Esophagus muscularis mucosa (tissue), 4 donors: ENCODE results near the gene SKOR2. TPM values are rescaled to one million over a fixed set of nuclear protein-coding genes. Genes with fewer than 3 reads are reported as not detected.
"Not testable (repeated sequence)": the region's sequence is repeated elsewhere in the genome, so short reads cannot be mapped to it uniquely, and the experiment has no call there.

Source experiments
- DNase-seq: peaks from one replicate; pipeline ENCODE4 v3.0.0-alpha.2; 2017; ENCODE audit errors: extremely low spot score
- H3K27ac ChIP-seq, 4 donors: fragments of 200-600 bp; sonication (generic); replicated peaks in 1 of 4; 1 replicate in 3 of 4; 2 replicates in 1 of 4; pipeline ENCODE4 v1.5.1; 2016 to 2019; ENCODE audit warnings: mild to moderate bottlenecking in 1 of 4
- H3K27me3 ChIP-seq, 4 donors: fragments of 200-600 bp; sonication (generic); one replicate each; pipeline versions ENCODE4 v1.5.1 to v1.6.0; 2016 to 2019
- H3K36me3 ChIP-seq, 4 donors: fragments of 200-600 bp; sonication (generic); one replicate each; pipeline ENCODE4 v1.5.1; 2016 to 2019
- H3K4me1 ChIP-seq, 4 donors: fragments of 200-600 bp; sonication (generic); one replicate each; pipeline ENCODE4 v1.5.1; 2016 to 2019
- H3K4me3 ChIP-seq, 4 donors: fragments of 200-600 bp; sonication (generic); 1 replicate in 2 of 4; 2 replicates in 2 of 4; pipeline ENCODE4 v1.5.1; 2016 to 2019; ENCODE audit warnings: mild to moderate bottlenecking in 4 of 4, moderate library complexity in 1 of 4
- H3K9me3 ChIP-seq, 4 donors: fragments of 200-600 bp; sonication (generic); 1 replicate in 3 of 4; 2 replicates in 1 of 4; pipeline ENCODE4 v1.5.1; 2016 to 2019
- CTCF ChIP-seq, 3 experiments: fragments of 200-600 bp in 2 of 3; fragments of 450-650 bp in 1 of 3; sonication (generic) in 2 of 3; IDR thresholded peaks; one replicate each; pipeline ENCODE4 v1.5.1; 2017 to 2019; ENCODE audit warnings: antibody characterized with exemption in 3 of 3, mild to moderate bottlenecking in 2 of 3, moderate library complexity in 1 of 3
- EP300 ChIP-seq: sonication (generic); formaldehyde crosslinking; IDR thresholded peaks from one replicate; pipeline ENCODE4 v1.6.1; 2017; ENCODE audit warnings: antibody characterized with exemption
- POLR2A ChIP-seq: fragments of 450-650 bp; IDR thresholded peaks from one replicate; pipeline ENCODE4 v1.6.1; 2017; ENCODE audit warnings: antibody characterized with exemption, moderate library complexity, mild to moderate bottlenecking, low read depth
- POLR2AphosphoS5 ChIP-seq, 2 donors: sonication (generic); formaldehyde crosslinking; IDR thresholded peaks; one replicate each; pipeline ENCODE4 v1.6.1; 2017; ENCODE audit warnings: antibody characterized with exemption in 2 of 2
- WGBS: methylation state at CpG from one replicate; pipeline ENCODE4 v1.1.5; 2018; 5-methylcytosine and 5-hydroxymethylcytosine counted together
- intact Hi-C: fragments of 100-400 bp; cut with DNase I; formaldehyde crosslinking; loops from one replicate; pipeline ENCODE4 v1.15.1; 2023
- total RNA-seq, 4 donors: library from RNA; depleted of rRNA; stranded (reverse); fragments of >200 nt; gene quantifications; one replicate each; pipeline versions ENCODE4 v1.1.0 to v1.2.1, GENCODE V29; 2016

SKOR2 gene
- total RNA-seq, 4 donors from 2014 or later: not detected

GRCh38 chr18:47184419-47185050 is 66.9 kb downstream of the SKOR2 start:
- Histone ChIP-seq H3K4me1 (no peaks in the 10 kb centered on the region), H3K9me3 (no peaks in the 10 kb centered on the region), H3K27me3 (peaks cover 0 to 5% (median 0%) of the 10 kb centered on the region in 4 donors), H3K27ac (no peak overlapping the region), H3K4me3 (no peak overlapping the region), H3K36me3 (no peaks in the 10 kb centered on the region)
- TF ChIP-seq POLR2A (no peak), POLR2AphosphoS5 (IDR thresholded peaks at IDR 0.05) (peak in 1 of 2 donors; percentile 11)
- 90% methylated on average over 4 of the region's 5 CpGs for WGBS
- intact Hi-C loops: no loop called here
- DNase-seq: no peak

- H3K36me3 ChIP-seq, intact Hi-C loops, H3K27me3 ChIP-seq, H3K4me3 ChIP-seq, H3K4me1 ChIP-seq, DNase-seq, H3K27ac ChIP-seq, H3K9me3 ChIP-seq: not testable (repeated sequence)
- 91% methylated on average over 5 of the region's 5 CpGs for WGBS
These were observed 69.3 kb downstream of the SKOR2 start for GRCh38 chr18:47182156-47182555.

GRCh38 chr18:47180765-47181164 is 70.7 kb downstream of the SKOR2 start:
- intact Hi-C loops: no loop called here
- 88% methylated on average over 3 of the region's 3 CpGs for WGBS
- Histone ChIP-seq H3K27ac (no peak overlapping the region), H3K27me3 (no peaks in the 10 kb centered on the region), H3K36me3 (no peaks in the 10 kb centered on the region), H3K9me3 (no peaks in the 10 kb centered on the region), H3K4me1 (peaks cover 0 to 8% (median 6%) of the 10 kb centered on the region in 4 donors), H3K4me3 (no peak overlapping the region)
- TF ChIP-seq POLR2AphosphoS5 (IDR thresholded peaks at IDR 0.05): no peak
- DNase-seq: no peak

GRCh38 chr18:47179520-47179919 is 71.9 kb downstream of the SKOR2 start:
- no peak overlapping the region for H3K27ac ChIP-seq
- no peaks in the 10 kb centered on the region for H3K9me3 ChIP-seq
- H3K4me1 ChIP-seq: peaks cover 6 to 17% (median 15%) of the 10 kb centered on the region in 4 donors
- no peak for DNase-seq
- intact Hi-C loops: no loop called here
- no peak overlapping the region for H3K4me3 ChIP-seq
- no peaks in the 10 kb centered on the region for H3K36me3 ChIP-seq
- WGBS: 29% methylated on average over 4 of the region's 4 CpGs
- TF ChIP-seq CTCF (IDR thresholded peaks at IDR 0.05) (no peak), EP300 (no peak), POLR2AphosphoS5 (IDR thresholded peaks at IDR 0.05) (no peak), POLR2A (no peak)
- H3K27me3 ChIP-seq: no peaks in the 10 kb centered on the region

- peak within 1 kb of the TSS; percentile 83 to 86 (median 84) for H3K27ac ChIP-seq
- under 1% methylated on average over 20 of the region's 48 CpGs for WGBS
- peak; percentile 97 for DNase-seq
- no peaks in the 10 kb centered on the region for H3K36me3 ChIP-seq
- H3K27me3 ChIP-seq: no peaks in the 10 kb centered on the region
- TF ChIP-seq EP300: no peak
- peak in 2 of 3 experiments; percentile 16 to 36 for TF ChIP-seq CTCF (IDR thresholded peaks at IDR 0.05)
- TF ChIP-seq POLR2A: peak; percentile 33
- TF ChIP-seq POLR2AphosphoS5 (IDR thresholded peaks at IDR 0.05): peak; percentile 75 to 89
- no peaks in the 10 kb centered on the region for H3K9me3 ChIP-seq
- H3K4me3 ChIP-seq: peak within 1 kb of the TSS; percentile 81 to 100 (median 96)
- H3K4me1 ChIP-seq: peaks cover 22 to 46% (median 35%) of the 10 kb centered on the region in 4 donors
- intact Hi-C loops: no loop called here
These were observed 75.4 kb downstream of the SKOR2 start, which contains the start of gene IER3IP1 for GRCh38 chr18:47175898-47176575. Gene IER3IP1, minus strand, starts transcription at chr18:47176364. Its CDS starts 87 bp downstream, at chr18:47176277.

GRCh38 chr18:47175283-47175897 is 76.1 kb downstream of the SKOR2 start:
- H3K36me3 ChIP-seq: no peaks in the 10 kb centered on the region
- no peak for TF ChIP-seq CTCF (IDR thresholded peaks at IDR 0.05)
- TF ChIP-seq POLR2AphosphoS5 (IDR thresholded peaks at IDR 0.05): no peak
- no peak for TF ChIP-seq POLR2A
- TF ChIP-seq EP300: no peak
- no peak for DNase-seq
- H3K4me3 ChIP-seq: peak overlapping the region; percentile 81 to 100 (median 96)
- H3K27me3 ChIP-seq: no peaks in the 10 kb centered on the region
- H3K27ac ChIP-seq: peak overlapping the region; percentile 83 to 86 (median 84)
- H3K4me1 ChIP-seq: peaks cover 22 to 46% (median 35%) of the 10 kb centered on the region in 4 donors
- H3K9me3 ChIP-seq: no peaks in the 10 kb centered on the region
- 2% methylated on average over 21 of the region's 24 CpGs for WGBS
- intact Hi-C loops: no loop called here
